Adipocyte (in vitro differentiated cells): ENCODE results near the gene RNU6-7.

Experiments
- DNase-seq: peaks from one replicate; pipeline ENCODE4 v3.0.0-alpha.2; 2015; ENCODE audit warnings: low read depth
- H3K27me3 ChIP-seq: replicated peaks from 2 replicates; pipeline ENCODE4 v1.7.0; 2013; ENCODE audit warnings: mild to moderate bottlenecking, low read length, moderate library complexity; ENCODE audit not compliant: control insufficient read depth, insufficient read depth
- H3K36me3 ChIP-seq: 2 replicates; pipeline ENCODE4 v1.7.0; 2013; ENCODE audit warnings: low read length, mild to moderate bottlenecking, moderate library complexity; ENCODE audit not compliant: control insufficient read depth, insufficient read depth, severe bottlenecking
- H3K4me1 ChIP-seq: 2 replicates; pipeline ENCODE4 v1.7.0; 2013; ENCODE audit warnings: mild to moderate bottlenecking, low read length, moderate library complexity; ENCODE audit not compliant: control insufficient read depth, insufficient read depth
- H3K4me3 ChIP-seq: 2 replicates; pipeline ENCODE4 v1.7.0; 2013; ENCODE audit warnings: mild to moderate bottlenecking, low read length, moderate library complexity
- H3K9ac ChIP-seq: 2 replicates; pipeline ENCODE4 v1.7.0; 2013; ENCODE audit warnings: mild to moderate bottlenecking, low read length, moderate library complexity
- H3K9me3 ChIP-seq: 2 replicates; pipeline ENCODE4 v1.7.0; 2013; ENCODE audit warnings: mild to moderate bottlenecking, low read length, moderate library complexity; ENCODE audit not compliant: control insufficient read depth

The RNU6-7 gene

GRCh38 chr14:32205984-32206383, 4.1 kb downstream of the RNU6-7 start:
- peaks cover 4% of the 10 kb centered on the region for H3K9me3 ChIP-seq
- peaks cover 18% of the 10 kb centered on the region for H3K27me3 ChIP-seq
- no peak for DNase-seq
- H3K4me1 ChIP-seq: peaks cover 15% of the 10 kb centered on the region
- no peak overlapping the region for H3K4me3 ChIP-seq
- no peak overlapping the region for H3K9ac ChIP-seq
- H3K36me3 ChIP-seq: no peaks in the 10 kb centered on the region

DNA sequence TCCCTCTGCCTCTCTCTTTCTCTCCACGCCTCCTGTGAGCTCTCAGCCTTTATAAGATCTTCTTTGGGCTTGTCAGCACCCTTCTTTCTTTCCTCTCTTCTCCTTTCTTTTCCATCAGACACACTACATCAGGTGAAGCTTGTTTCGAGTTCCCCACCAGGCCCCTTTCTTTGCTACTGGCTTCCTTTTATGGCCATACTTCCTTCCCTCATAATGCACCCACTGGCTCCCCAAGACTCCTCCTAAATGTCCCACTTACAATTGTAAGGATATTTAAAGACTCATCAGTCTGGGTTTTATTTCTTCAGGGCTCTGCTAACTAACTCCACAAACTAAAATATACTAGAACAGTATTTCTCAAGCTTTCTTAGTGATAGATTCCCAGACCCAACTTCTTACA, 4.7 kb downstream of the RNU6-7 start:
- Histone ChIP-seq H3K9me3 (peaks cover 4% of the 10 kb centered on the region), H3K4me1 (peaks cover 12% of the 10 kb centered on the region), H3K9ac (no peak overlapping the region), H3K27me3 (peaks cover 18% of the 10 kb centered on the region), H3K36me3 (no peaks in the 10 kb centered on the region), H3K4me3 (no peak overlapping the region)
- DNase-seq: no peak

DNA sequence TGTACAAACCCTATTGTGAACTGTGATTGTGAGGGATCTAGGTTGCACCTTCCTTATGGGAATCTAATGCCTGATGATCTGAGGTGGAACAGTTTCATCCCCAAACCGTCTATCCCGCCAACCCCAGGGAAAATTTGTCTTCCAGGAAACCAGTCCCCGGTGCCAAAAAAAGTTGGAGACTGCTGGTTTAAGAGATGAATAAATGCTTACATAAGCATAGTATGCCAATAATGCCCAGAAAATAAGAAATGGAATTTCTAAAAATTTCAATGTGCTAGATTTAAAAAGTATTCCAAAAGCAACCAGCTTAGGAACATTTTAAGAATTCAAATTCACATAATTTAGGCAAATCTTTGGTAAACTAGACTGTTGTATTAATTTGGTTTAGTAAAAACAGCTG, 6.6 kb downstream of the RNU6-7 start:
- H3K27me3 ChIP-seq: peaks cover 18% of the 10 kb centered on the region
- H3K9me3 ChIP-seq: peaks cover 4% of the 10 kb centered on the region
- DNase-seq: no peak
- no peaks in the 10 kb centered on the region for H3K36me3 ChIP-seq
- no peak overlapping the region for H3K4me3 ChIP-seq
- no peak overlapping the region for H3K9ac ChIP-seq
- no peaks in the 10 kb centered on the region for H3K4me1 ChIP-seq

- H3K36me3 ChIP-seq: no peaks in the 10 kb centered on the region
- no peak for DNase-seq
- no peak overlapping the region for H3K9ac ChIP-seq
- peaks cover 12% of the 10 kb centered on the region for H3K27me3 ChIP-seq
- H3K4me3 ChIP-seq: no peak overlapping the region
- H3K9me3 ChIP-seq: peaks cover 4% of the 10 kb centered on the region
- no peaks in the 10 kb centered on the region for H3K4me1 ChIP-seq
Measured at GRCh38 chr14:32209471-32209870, 7.6 kb downstream of the RNU6-7 start.

- Histone ChIP-seq H3K36me3 (no peaks in the 10 kb centered on the region), H3K4me3 (no peak overlapping the region), H3K4me1 (no peaks in the 10 kb centered on the region), H3K9ac (no peak overlapping the region), H3K9me3 (peaks cover 4% of the 10 kb centered on the region), H3K27me3 (peaks cover 9% of the 10 kb centered on the region)
- DNase-seq: no peak
Measured at GRCh38 chr14:32211068-32211404, 9.2 kb downstream of the RNU6-7 start.

DNA sequence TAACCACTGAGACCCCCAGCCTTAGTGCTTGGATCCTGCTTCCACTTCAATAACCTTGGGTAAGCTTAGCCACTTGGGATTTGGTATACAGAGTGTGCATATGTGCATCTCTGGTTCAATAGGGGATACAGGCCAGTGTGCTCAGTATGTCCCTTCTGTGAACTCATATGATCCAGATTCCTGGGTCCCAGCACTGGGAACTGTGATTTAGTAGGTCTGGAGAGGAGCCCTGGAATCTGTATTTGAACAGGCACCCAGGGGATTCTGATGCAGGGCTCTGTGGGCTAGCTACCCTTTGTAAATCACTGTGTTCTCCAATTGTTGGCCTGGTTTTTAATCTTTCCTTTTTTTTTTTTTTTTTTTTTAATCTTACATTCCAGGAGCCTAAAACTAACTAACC, 11.0 kb downstream of the RNU6-7 start:
- no peak for DNase-seq
- no peaks in the 10 kb centered on the region for H3K4me1 ChIP-seq
- H3K9me3 ChIP-seq: peaks cover 4% of the 10 kb centered on the region
- H3K36me3 ChIP-seq: no peaks in the 10 kb centered on the region
- H3K9ac ChIP-seq: no peak overlapping the region
- no peaks in the 10 kb centered on the region for H3K27me3 ChIP-seq
- no peak overlapping the region for H3K4me3 ChIP-seq

- Histone ChIP-seq H3K36me3 (no peaks in the 10 kb centered on the region), H3K4me3 (no peak overlapping the region), H3K9ac (no peak overlapping the region), H3K9me3 (no peaks in the 10 kb centered on the region), H3K27me3 (no peaks in the 10 kb centered on the region), H3K4me1 (no peaks in the 10 kb centered on the region)
- no peak for DNase-seq
Measured at GRCh38 chr14:32217301-32217700, 15.5 kb downstream of the RNU6-7 start.

DNA sequence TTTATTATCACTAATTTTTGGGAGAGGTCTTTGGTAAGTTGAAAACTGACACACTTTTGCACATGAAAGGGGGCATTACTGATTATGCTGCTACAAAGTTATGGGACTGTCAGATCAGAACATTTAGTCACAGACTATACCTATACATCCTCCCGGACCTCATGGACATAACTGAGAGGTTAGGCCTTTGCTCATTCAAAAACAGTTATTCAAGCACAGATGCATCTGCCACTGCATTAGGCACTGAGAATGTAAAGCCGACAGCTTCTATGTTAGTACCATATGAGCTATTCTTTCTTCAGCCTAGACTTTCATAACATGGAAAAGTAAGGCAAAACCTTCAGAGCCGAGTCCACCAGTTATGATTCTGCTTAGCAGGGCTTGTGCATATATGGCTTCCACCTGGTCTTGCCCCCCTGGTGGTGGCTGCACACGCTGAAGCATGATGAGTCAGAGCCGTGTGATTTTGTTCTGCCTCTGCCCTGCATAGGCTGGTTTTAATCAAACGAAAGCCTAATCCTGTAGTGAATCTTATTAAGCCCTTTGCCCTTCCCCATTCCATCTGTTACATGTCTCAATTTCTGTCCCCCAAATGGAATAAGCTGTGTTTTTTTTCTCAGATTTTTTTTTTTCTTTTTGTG, 23.0 kb downstream of the RNU6-7 start:
- H3K9ac ChIP-seq: no peak overlapping the region
- no peak overlapping the region for H3K4me3 ChIP-seq
- H3K36me3 ChIP-seq: no peaks in the 10 kb centered on the region
- no peaks in the 10 kb centered on the region for H3K9me3 ChIP-seq
- no peaks in the 10 kb centered on the region for H3K27me3 ChIP-seq
- peaks cover 13% of the 10 kb centered on the region for H3K4me1 ChIP-seq
- DNase-seq: peak; percentile 71

DNA sequence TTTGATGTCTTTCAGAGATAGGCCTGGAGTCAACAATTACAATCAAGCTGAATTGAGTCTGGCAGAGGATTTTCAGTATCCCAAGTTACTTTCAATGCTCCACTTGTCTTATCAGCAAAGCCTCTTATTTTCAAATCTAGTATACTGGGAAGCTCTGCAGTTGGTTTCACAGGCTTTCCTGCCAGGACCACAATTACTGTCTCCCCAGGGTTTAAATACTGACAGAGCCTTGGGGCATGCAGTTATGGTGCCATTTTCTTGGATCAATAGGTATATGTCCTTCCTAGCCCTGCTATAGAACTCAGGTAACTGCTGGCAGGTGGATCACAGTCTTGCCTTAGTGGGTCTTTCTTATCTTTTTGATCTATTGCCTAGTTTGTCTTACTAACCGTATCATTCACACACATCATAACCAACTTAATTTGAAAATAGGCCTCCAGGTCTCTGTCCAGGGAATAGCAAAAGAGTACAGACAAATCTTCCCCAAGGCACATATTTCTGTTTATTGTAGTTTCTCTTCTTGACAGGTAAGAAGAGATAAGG, 23.6 kb downstream of the RNU6-7 start:
- Histone ChIP-seq H3K9me3 (no peaks in the 10 kb centered on the region), H3K27me3 (no peaks in the 10 kb centered on the region), H3K9ac (no peak overlapping the region), H3K4me1 (peaks cover 19% of the 10 kb centered on the region), H3K36me3 (no peaks in the 10 kb centered on the region), H3K4me3 (no peak overlapping the region)
- DNase-seq: no peak

- no peak for DNase-seq
- no peaks in the 10 kb centered on the region for H3K27me3 ChIP-seq
- H3K4me3 ChIP-seq: no peak overlapping the region
- H3K9ac ChIP-seq: no peak overlapping the region
- no peaks in the 10 kb centered on the region for H3K9me3 ChIP-seq
- H3K36me3 ChIP-seq: no peaks in the 10 kb centered on the region
- peaks cover 25% of the 10 kb centered on the region for H3K4me1 ChIP-seq
Measured at GRCh38 chr14:32226056-32226455, 24.2 kb downstream of the RNU6-7 start.

GRCh38 chr14:32230181-32230580, 28.3 kb downstream of the RNU6-7 start:
- no peaks in the 10 kb centered on the region for H3K27me3 ChIP-seq
- peak; percentile 9 for DNase-seq
- H3K4me3 ChIP-seq: peak overlapping the region; percentile 50
- peaks cover 28% of the 10 kb centered on the region for H3K4me1 ChIP-seq
- H3K36me3 ChIP-seq: no peaks in the 10 kb centered on the region
- no peaks in the 10 kb centered on the region for H3K9me3 ChIP-seq
- peak overlapping the region; percentile 40 for H3K9ac ChIP-seq

GRCh38 chr14:32230695-32231280, 28.9 kb downstream of the RNU6-7 start:
- H3K27me3 ChIP-seq: no peaks in the 10 kb centered on the region
- DNase-seq: peak; percentile 52
- H3K4me1 ChIP-seq: peaks cover 23% of the 10 kb centered on the region
- H3K36me3 ChIP-seq: no peaks in the 10 kb centered on the region
- peak overlapping the region; percentile 50 for H3K4me3 ChIP-seq
- H3K9me3 ChIP-seq: no peaks in the 10 kb centered on the region
- H3K9ac ChIP-seq: peak overlapping the region; percentile 40
